ENCODE results near the gene KIF5B.
"Not testable (repeated sequence)": the region's sequence is repeated elsewhere in the genome, so short reads cannot be mapped to it uniquely, and the experiment has no call there.

KIF5B gene

GRCh38 chr10:32056136-32057035, at the start of gene KIF5B:
KIF5B (minus strand) TSS chr10:32056425; CDS start chr10:32055973, 452 bp downstream.
- DNase-seq = peak; percentile 84

DNA sequence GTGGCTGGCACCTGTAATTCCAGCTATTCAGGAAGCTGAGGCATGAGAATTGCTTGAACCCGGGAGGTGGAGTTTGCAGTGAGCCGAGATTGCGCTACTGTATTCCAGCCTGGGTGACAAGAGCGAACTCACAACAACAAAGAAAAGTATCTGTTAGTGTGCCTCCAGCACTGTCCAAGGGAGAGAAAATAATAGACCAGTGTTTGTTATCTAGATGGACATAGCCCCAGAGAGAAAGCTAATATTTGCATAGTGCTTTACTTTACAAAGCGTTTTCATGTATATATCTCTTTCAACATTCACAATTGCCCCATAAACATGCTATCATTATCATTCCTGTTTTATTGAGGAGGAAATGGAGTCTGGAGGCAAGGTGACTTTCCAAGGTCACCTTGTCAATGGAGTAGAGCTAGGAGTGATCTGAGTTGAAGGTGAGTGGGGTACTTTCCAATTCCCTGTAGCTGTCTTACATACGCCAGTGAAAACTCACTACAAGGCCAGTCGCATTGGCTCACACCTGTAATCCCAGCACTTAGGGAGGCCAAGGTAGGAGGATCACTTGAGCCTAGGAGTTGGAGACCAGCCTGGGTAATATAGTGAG, 49.7 kb upstream of the KIF5B start:
- no peak for DNase-seq

DNA sequence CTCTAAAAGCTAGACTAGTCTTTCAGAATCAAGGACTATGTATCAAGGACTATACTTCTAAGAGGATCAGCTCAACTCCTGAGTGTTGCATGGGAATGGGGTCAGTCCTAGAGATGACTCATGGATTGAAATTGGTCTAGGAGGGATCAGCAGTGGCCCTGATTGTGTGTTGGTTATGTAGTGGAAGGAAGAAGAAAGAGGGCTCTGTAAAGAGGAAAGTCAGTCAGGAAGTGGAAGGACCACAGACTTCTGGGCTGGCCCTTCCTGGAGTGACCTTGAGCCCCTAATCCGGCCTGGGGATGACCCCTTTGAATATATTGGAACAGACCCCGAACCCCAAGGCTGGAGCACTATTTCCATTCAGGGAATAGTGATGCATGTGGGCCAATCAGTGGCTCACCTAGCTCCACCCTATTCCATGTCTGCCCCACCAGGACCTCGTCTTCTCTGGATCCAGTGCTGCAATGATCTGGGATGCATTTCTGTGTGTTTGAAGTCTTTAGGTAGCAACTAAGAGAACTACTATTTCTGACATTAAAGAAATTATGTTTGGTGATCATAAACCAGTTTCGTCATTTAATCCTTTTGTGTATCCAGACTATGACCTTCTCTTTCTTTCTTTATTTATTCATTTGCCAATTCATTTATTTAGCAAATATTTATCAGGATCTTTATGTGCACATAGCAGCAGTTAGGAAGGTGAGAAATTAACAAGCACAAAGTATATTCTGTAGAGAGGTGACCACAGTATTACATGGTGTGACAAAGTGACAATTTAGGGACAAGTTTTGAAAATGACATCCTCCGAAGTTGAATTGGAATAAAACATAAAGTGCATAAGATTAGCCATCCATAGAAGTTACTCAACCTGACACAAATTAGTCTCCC, 48.6 kb upstream of the KIF5B start:
- DNase-seq = no peak

- DNase-seq = no peak
These were observed 48.0 kb upstream of the KIF5B start for GRCh38 chr10:32104181-32104580.

DNA sequence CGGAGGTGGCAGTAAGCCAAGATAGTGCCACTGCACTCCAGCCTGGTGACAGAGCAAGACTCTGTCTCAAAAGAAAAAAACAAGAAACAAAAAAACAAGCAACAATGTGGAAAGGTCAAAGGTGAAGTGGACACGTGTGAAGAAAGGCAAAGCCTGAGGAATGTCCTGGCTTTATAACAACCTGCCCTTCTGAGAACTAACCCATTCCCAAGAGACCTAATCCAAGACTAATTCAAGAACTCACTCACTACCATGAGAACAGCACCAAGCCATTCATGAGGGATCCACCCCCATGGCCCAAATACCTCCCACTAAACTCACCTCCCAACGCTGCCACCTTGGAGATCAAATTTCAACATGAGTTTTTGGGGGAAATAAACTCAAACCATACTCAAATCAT, 47.5 kb upstream of the KIF5B start:
- DNase-seq = no peak

DNA sequence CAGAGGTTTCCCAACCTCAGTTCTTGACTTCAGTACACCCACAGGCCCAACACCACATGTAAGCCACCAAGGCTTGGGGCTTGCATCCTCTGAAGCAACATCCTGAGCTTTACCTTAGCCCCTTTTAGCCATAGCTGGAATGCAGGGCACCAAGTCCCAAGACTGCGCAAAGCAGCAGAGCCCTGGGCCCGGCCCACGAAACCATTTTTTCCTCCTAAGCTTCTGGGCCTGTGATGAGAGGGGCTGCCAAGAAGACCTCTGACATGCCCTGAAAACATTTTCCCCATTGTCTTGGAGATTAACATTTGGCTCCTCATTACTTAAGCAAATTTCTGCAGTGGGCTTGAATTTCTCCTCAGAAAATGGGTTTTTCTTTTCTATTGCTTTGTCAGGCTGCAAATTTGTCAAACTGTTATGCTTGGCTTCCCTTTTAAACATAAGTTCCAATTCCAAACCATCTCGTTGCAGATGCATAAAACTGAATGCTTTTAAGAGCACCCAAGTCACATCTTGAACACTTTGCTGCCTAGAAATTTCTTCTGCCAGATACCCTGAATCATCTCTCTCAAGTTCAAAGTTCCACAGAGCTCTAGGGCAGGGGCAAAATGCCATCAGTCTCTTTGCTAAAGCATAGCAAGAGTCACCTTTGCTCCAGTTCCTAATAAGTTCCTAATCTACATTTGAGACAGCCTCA, 42.5 kb upstream of the KIF5B start:
- DNase-seq = not testable (repeated sequence)

DNA sequence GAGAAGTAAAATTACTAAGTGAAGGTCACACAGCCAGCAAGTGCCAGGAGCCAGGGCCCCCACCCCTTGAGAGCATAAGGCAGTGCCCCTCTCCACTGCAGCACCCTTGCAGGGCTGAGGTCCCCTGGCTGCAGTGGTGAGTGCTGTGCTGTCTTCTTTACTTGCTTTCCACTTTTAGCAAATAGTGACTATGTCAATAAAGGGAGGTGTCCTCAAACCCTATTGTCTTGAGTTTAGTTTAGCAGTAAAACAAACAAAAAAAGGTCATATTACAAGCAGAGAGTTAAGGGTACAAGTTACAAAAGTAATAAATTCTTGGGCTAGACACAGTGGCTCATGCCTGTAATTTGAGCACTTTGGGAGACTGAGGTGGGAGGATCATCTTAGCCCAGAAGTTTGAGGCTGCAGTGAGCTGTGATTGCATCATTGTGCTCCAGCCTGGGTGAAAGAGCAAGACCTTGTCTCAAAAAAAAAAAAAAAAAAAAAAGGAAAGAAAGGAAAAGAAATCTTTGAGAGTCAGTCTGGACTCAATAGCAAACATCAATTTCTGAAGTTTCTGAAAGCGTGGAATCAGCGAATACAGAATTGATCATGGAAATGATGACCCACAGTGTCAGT, 39.0 kb upstream of the KIF5B start:
- no peak for DNase-seq

DNA sequence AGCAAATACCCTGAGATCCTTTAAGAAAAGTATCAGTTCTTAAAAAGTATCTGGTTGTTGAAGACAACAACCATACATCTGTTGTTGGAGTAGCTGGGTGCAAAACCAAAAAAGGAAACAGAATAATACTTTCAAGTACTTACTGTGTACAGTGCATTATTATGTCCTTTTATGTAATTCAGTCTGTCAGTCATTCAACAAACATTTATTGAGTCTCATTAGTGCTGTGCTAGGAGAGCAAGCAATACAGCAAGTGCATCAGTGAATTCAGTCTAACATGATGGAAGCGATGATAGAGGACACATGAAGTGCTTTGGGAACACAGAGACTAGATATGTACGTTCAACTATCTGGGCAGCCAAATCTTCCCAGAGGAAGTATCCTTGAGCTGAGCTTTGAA, 37.4 kb upstream of the KIF5B start:
- DNase-seq = no peak

- DNase-seq = no peak
These were observed 34.8 kb upstream of the KIF5B start for GRCh38 chr10:32091046-32091445.

- DNase-seq = no peak
These were observed 28.1 kb upstream of the KIF5B start for GRCh38 chr10:32084185-32084851.

- DNase-seq = no peak
These were observed 21.8 kb upstream of the KIF5B start for GRCh38 chr10:32077896-32078485.

GRCh38 chr10:32073659-32074058, 17.4 kb upstream of the KIF5B start:
- DNase-seq = no peak

- no peak for DNase-seq
These were observed 16.9 kb upstream of the KIF5B start for GRCh38 chr10:32073128-32073527.

DNA sequence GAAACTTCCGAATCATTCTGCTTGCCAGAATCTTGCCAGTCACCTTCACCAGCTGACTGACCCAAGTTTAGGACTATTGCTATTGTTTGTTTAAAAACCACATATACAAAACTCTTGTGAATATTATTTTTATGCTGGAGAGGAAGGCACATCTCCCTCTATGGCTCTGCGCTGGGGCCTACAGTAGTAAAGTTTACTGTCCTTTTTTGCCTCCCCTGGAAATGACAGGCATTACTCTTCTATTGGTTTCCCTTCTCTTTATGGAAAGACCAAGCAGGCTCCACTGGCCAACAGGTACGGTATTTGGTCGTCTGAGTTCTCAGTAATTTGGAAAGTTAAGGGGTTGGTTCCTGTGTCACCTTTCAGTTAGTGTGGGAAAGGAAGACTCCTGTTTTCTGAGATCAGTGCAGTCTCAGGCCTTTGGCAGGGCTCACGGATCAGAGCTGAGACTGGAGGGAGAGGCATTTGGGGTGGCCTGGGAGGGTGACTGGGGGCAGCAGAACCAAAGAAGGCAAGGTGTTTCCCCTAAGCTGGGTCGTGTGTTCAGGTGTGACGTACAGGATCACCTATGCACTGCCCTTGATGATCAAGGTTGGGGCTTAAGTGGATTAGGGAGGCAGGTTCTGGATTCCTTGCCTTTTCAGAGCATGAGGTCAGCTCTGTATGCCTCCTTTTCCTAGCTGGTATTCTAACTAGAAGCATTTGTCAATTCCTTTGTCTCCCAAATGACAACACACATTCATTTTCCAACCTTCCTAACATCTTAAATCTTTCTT, 16.0 kb upstream of the KIF5B start:
- DNase-seq = no peak

GRCh38 chr10:32070645-32071044, 14.4 kb upstream of the KIF5B start:
- DNase-seq = no peak

- no peak for DNase-seq
These were observed 12.3 kb upstream of the KIF5B start for GRCh38 chr10:32068569-32068968.

GRCh38 chr10:32067931-32068330, 11.7 kb upstream of the KIF5B start:
- not testable (repeated sequence) for DNase-seq

- DNase-seq = no peak
These were observed 9.6 kb upstream of the KIF5B start for GRCh38 chr10:32065856-32066255.

GRCh38 chr10:32061440-32061839, 5.2 kb upstream of the KIF5B start:
- DNase-seq = no peak

- no peak for DNase-seq
These were observed 4.1 kb upstream of the KIF5B start for GRCh38 chr10:32060347-32060746.
